Thymus (tissue), 11 donors: ENCODE data around the gene NRN1L. TPM values are rescaled to one million over a fixed set of nuclear protein-coding genes. Genes with fewer than 3 reads are reported as not detected.
A peak's percentile ranks its signal among the peaks of the same experiment; 100 is the strongest.
"Not testable (repeated sequence)": the region's sequence is repeated elsewhere in the genome, so short reads cannot be mapped to it uniquely, and the experiment has no call there.

Source experiments
- DNase-seq, 9 donors: peaks; one replicate each; pipeline ENCODE4 v3.0.0-alpha.2; 2013; ENCODE audit warnings: low spot score in 9 of 9, low read depth in 6 of 9, missing footprints in 1 of 9
- H3K27ac ChIP-seq, 2 donors: one replicate each; pipeline ENCODE4 v1.5.1; 2013; ENCODE audit warnings: control low read depth in 1 of 2, low read depth in 1 of 2, low read length in 1 of 2, mild to moderate bottlenecking in 1 of 2, moderate library complexity in 1 of 2
- H3K27me3 ChIP-seq, 2 donors: one replicate each; pipeline ENCODE4 v1.5.1; 2013; ENCODE audit warnings: low read length in 1 of 2; ENCODE audit not compliant: control insufficient read depth in 2 of 2, insufficient read depth in 1 of 2
- H3K36me3 ChIP-seq, 2 donors: one replicate each; pipeline ENCODE4 v1.5.1; 2013; ENCODE audit warnings: low read length in 1 of 2, mild to moderate bottlenecking in 1 of 2, moderate library complexity in 1 of 2; ENCODE audit not compliant: control insufficient read depth in 2 of 2, insufficient read depth in 2 of 2
- H3K4me1 ChIP-seq, 2 donors: one replicate each; pipeline ENCODE4 v1.5.1; 2013; ENCODE audit warnings: low read length in 2 of 2; ENCODE audit not compliant: control insufficient read depth in 2 of 2, insufficient read depth in 2 of 2
- H3K4me3 ChIP-seq, 2 donors: one replicate each; pipeline ENCODE4 v1.5.1; 2013; ENCODE audit warnings: low read length in 2 of 2, control low read depth in 1 of 2, mild to moderate bottlenecking in 1 of 2
- H3K9me3 ChIP-seq, 2 donors: one replicate each; pipeline ENCODE4 v1.5.1; 2013; ENCODE audit warnings: low read length in 1 of 2, mild to moderate bottlenecking in 1 of 2; ENCODE audit not compliant: control insufficient read depth in 2 of 2, insufficient read depth in 1 of 2
- WGBS: extraction: QIAGEN DNeasy Blood & Tissue Kit; methylation state at CpG from one replicate; pipeline ENCODE4 v1.1.7; 2013; 5-methylcytosine and 5-hydroxymethylcytosine counted together
- polyA plus RNA-seq: library from polyadenylated mRNA; stranded (reverse); fragments of 200-250 nt; gene quantifications from one replicate; pipeline ENCODE4 v1.2.3, GENCODE V29; 2013
- total RNA-seq: library from RNA; stranded (reverse); fragments of 120-200 nt; gene quantifications from one replicate; pipeline ENCODE4 v1.2.4, GENCODE V29; 2013
- donor health status: healthy.

The NRN1L gene
- total and polyA plus RNA-seq, 2 donors = 0.28 to 5.6 TPM

- Histone ChIP-seq H3K4me3 (no peak overlapping the region), H3K27ac (no peak overlapping the region), H3K27me3 (no peaks in the 10 kb centered on the region), H3K4me1 (no peaks in the 10 kb centered on the region), H3K9me3 (no peaks in the 10 kb centered on the region), H3K36me3 (peaks cover 9 to 26% of the 10 kb centered on the region in 2 donors)
- DNase-seq = no peak
- 98% methylated on average over 4 of the region's 4 CpGs for WGBS
These were observed 18.1 kb downstream of the NRN1L start for GRCh38 chr16:67902831-67903230.

GRCh38 chr16:67907397-67908180 lies 22.9 kb downstream of the NRN1L start:
- H3K4me1 ChIP-seq = peaks cover 0 to 19% of the 10 kb centered on the region in 2 donors
- no peak for DNase-seq
- peaks cover 30 to 42% of the 10 kb centered on the region in 2 donors for H3K36me3 ChIP-seq
- no peak overlapping the region for H3K27ac ChIP-seq
- 96% methylated on average over 11 of the region's 11 CpGs for WGBS
- H3K9me3 ChIP-seq = no peaks in the 10 kb centered on the region
- no peak overlapping the region for H3K4me3 ChIP-seq
- no peaks in the 10 kb centered on the region for H3K27me3 ChIP-seq

- DNase-seq = no peak
- WGBS = 99% methylated on average over 36 of the region's 36 CpGs
- Histone ChIP-seq H3K27me3 (no peaks in the 10 kb centered on the region), H3K36me3 (peaks cover 29 to 30% of the 10 kb centered on the region in 2 donors), H3K27ac (no peak overlapping the region), H3K4me3 (no peak overlapping the region), H3K4me1 (peaks cover 0 to 19% of the 10 kb centered on the region in 2 donors), H3K9me3 (no peaks in the 10 kb centered on the region)
These were observed 24.5 kb downstream of the NRN1L start for GRCh38 chr16:67909056-67909742.

- WGBS = 42% methylated on average over 2 of the region's 2 CpGs
- H3K4me3 ChIP-seq = no peak overlapping the region
- no peaks in the 10 kb centered on the region for H3K27me3 ChIP-seq
- peaks cover 2 to 19% of the 10 kb centered on the region in 2 donors for H3K4me1 ChIP-seq
- DNase-seq = peak in 8 of 9 donors; percentile 29 to 81 (median 56)
- H3K9me3 ChIP-seq = no peaks in the 10 kb centered on the region
- no peak overlapping the region for H3K27ac ChIP-seq
- H3K36me3 ChIP-seq = peaks cover 32 to 36% of the 10 kb centered on the region in 2 donors
These were observed 25.5 kb downstream of the NRN1L start for GRCh38 chr16:67910158-67910557.

GRCh38 chr16:67914758-67915495 lies 30.2 kb downstream of the NRN1L start:
- 96% methylated on average over 7 of the region's 7 CpGs for WGBS
- peaks cover 2 to 12% of the 10 kb centered on the region in 2 donors for H3K4me1 ChIP-seq

GRCh38 chr16:67915496-67915769 lies 30.7 kb downstream of the NRN1L start:
- H3K4me3 ChIP-seq = not testable (repeated sequence)
- peaks cover 27 to 61% of the 10 kb centered on the region in 2 donors for H3K36me3 ChIP-seq

More at GRCh38 chr16:67914758-67915495, 30.2 kb downstream of the NRN1L start:
- Histone ChIP-seq H3K9me3 (no peaks in the 10 kb centered on the region), H3K4me3 (no peak overlapping the region), H3K36me3 (peaks cover 27 to 57% of the 10 kb centered on the region in 2 donors), H3K27ac (no peak overlapping the region), H3K27me3 (no peaks in the 10 kb centered on the region)
- DNase-seq = no peak

GRCh38 chr16:67915831-67916723 lies 31.4 kb downstream of the NRN1L start:
- H3K9me3 ChIP-seq = no peaks in the 10 kb centered on the region
- H3K4me1 ChIP-seq = peaks cover under 1 to 2% of the 10 kb centered on the region in 2 donors
- no peaks in the 10 kb centered on the region for H3K27me3 ChIP-seq
- WGBS = 96% methylated on average over 7 of the region's 7 CpGs
- H3K4me3 ChIP-seq = no peak overlapping the region
- H3K36me3 ChIP-seq = peaks cover 25 to 61% of the 10 kb centered on the region in 2 donors
- DNase-seq = no peak
- H3K27ac ChIP-seq = no peak overlapping the region

More at GRCh38 chr16:67915496-67915769, 30.7 kb downstream of the NRN1L start:
- not testable (repeated sequence) for H3K4me1 ChIP-seq, H3K27ac ChIP-seq, H3K9me3 ChIP-seq, DNase-seq, H3K27me3 ChIP-seq
- WGBS = 97% methylated on average over 2 of the region's 2 CpGs

GRCh38 chr16:67917140-67917851 lies 32.6 kb downstream of the NRN1L start:
- WGBS = 94% methylated on average over 6 of the region's 6 CpGs

More at GRCh38 chr16:67917140-67917851, 32.6 kb downstream of the NRN1L start:
- Histone ChIP-seq H3K27me3 (no peaks in the 10 kb centered on the region), H3K36me3 (peaks cover 23 to 50% of the 10 kb centered on the region in 2 donors), H3K27ac (peak overlapping the region in 1 of 2 donors; percentile 66), H3K9me3 (no peaks in the 10 kb centered on the region), H3K4me3 (no peak overlapping the region), H3K4me1 (peaks cover 0 to 2% of the 10 kb centered on the region in 2 donors)
- DNase-seq = no peak
